NCI-H146 treated with DMSO at 0.1 percent for 48 hours (cell line): ENCODE data around the gene UMOD.

Experiments used
- DNase-seq: peaks from one replicate; lab custom pipeline; 2025; ENCODE audit not compliant: unreplicated experiment; lab: John Stamatoyannopoulos, UW

UMOD gene

DNA sequence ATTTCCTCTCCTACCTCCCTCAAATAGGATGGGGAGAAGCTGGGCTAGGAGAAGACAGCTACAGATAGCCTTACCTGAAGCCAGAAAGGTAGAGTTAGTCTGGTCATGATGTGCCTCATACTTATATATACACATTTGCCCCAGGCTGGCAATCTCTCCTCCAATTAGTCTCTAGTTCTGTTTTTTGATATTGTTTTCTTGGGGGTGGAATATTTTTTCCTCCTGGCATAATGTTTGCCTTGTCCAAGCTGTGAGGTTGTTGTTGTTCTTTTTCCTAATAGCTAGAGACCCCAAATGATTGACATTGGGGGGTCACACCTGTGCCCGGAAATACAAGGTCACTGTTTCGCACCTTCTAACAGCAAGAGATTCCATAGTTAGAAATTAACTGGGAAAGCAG lies at the start of gene UMOD:
Gene UMOD (minus strand): TSS at position 101 of the 400 bp plus-strand sequence. CDS start 1,978 bp downstream, outside the sequence.
- no peak for DNase-seq

DNA sequence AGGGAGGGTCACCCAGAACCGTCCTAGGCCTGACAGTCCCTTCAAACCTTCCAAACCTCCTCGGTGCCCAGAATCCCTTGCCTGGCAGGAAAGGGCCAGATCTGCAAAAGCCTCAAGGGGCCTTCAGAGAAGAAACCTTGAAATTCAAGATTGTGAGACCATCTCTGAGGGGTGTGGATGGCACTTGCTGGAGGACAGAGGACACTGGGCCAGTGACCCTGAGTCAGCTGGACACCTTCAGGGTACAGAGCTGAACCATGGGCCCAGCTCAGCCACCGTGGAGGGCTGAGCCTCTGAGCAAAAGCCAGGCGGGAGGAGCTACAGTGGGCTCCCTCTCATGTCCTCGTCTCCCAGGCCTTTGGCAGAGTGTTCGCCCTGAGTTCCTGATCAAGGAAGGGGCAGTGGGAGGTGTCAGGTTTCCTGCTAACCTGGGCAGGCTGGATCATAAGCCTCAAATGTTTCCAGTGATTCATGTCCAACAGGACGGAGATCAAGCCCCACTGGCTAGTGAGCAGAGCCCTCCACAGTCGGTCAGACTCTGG lies 49.0 kb upstream of the UMOD start:
- no peak for DNase-seq

- no peak for DNase-seq
These were observed 48.6 kb upstream of the UMOD start for GRCh38 chr16:20401066-20401465.

DNA sequence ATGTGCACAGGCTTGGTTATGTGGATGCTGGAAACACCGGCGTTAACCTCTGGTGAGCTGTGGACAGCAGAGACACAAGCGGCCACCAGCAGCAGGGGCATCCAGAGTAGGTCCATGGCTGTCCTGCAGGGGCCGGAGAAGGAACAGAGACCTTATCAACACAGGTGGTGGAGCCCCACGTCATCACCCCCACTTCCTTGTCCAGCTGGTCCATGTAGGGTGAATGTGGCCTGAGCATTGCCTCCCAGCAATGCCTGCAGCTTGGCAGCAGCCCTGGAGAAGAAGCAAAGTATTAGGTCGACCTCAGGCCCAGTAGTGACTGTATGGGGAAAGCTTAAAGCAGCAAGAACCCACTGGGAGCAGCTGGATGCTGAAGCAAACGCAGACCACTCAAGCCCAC lies 46.7 kb upstream of the UMOD start:
- DNase-seq: no peak

DNA sequence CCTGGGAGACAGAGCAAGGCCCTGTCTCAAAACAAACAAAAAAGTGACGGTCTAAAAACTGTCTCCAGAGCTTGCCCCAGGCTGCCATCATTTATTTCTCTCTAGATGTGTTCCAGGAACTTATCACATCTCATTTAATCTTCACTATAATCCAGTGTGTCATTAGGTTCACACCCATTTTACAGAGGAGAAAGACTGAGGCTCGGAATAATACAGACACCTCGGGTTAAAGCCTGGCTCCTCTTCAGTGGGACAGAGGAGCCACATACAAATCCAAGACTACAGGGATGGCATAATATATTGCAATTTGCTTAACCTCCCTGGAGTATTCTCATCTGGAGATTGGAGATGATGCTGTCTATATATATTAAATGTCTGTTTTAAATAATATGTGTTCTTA lies 46.1 kb upstream of the UMOD start:
- no peak for DNase-seq

GRCh38 chr16:20397468-20398074 lies 45.1 kb upstream of the UMOD start:
- no peak for DNase-seq

DNA sequence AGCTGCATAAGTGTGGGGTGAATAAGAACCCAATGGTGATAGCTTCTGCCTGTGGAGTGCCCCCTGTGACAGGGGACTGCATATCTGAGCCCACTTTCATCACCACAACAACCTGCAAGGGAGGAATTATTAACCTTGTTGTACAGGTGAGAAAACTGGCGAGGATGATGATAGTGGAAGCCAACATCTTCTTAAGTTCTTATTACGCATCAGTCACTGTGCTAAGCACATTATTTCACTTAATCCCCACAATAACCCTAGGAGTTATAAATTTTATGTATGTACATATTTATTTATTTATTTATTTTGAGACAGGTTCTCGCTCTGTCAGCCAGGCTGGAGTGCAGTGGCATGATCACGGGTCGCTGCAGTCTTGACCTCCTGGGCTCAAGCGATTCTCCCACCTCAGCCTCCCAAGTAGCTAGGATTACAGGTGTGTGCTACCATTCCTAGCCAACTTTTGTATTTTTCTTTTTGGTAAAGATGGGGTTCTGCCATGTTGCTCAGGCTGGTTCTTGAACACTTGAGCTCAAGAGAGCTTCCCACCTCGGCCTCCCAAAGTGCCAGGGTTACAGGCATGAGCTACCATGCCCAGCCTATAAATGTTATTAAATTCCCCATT lies 44.4 kb upstream of the UMOD start:
- no peak for DNase-seq

GRCh38 chr16:20395946-20396345 lies 43.4 kb upstream of the UMOD start:
- DNase-seq: no peak

- no peak for DNase-seq
These were observed 41.5 kb upstream of the UMOD start for GRCh38 chr16:20393801-20394577.

DNA sequence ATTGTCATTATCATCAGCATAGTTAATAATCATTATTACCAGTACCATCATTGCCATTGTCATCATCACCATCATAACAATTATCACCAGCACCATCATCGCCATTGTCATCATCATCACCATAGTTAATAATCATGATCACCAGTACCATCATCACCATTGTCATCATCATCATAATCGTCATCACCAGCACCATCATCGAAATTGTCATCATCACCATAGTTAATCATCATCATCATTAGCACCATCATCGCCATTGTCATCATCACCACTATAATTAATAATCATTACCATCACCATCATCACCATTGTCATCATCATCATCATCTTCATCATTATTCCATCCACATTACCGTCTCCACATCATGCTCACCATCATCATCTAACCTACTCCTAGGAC lies 38.5 kb upstream of the UMOD start:
- DNase-seq: no peak

- DNase-seq: no peak
These were observed 36.3 kb upstream of the UMOD start for GRCh38 chr16:20388854-20389253.

- DNase-seq: no peak
These were observed 35.5 kb upstream of the UMOD start for GRCh38 chr16:20387978-20388377.

- DNase-seq: peak; percentile 4
These were observed 33.6 kb upstream of the UMOD start for GRCh38 chr16:20385844-20386832.

DNA sequence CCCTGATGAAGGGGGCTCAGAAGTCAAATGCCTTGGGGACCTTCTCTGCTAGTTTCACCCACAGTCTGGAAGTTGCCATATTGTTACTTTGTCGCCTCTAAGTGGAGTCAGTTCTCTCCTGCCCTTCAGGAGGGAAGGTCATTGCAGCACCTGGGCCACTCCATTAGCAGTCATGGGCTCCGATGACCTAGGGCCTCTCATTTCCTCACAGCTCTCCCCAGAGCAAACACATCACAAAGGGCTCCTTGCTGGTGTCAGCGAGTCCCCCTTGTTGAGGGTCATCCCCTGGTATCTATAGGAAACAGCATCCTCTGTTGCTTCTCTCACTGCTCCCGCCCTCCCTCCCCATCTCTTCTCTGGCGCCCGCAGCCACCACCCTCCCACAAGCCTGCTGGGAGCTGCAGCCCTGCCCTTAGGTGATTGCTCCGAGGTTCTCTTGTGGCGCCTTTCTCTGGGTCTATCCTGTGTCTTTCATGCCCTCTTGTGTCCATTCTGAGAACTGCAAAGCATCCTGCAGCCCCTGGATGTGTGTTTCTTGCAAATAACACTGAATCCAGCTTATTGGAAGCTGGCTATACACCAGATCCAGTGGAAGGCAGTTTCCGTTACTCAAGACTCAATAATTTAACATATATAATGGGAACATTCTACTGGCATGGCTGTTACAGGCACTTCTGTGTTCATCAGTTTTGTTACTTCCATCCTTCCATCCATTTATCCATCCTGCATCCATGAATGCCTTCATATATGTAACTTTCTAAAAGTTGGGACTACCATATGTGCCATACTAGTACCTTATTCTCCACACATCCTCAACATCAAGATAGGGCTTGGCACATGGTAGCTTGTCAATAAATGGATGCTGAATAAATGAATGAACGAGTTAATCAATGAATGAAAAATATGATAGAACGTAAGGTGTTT lies 30.9 kb upstream of the UMOD start:
- peak; percentile 66 for DNase-seq

DNA sequence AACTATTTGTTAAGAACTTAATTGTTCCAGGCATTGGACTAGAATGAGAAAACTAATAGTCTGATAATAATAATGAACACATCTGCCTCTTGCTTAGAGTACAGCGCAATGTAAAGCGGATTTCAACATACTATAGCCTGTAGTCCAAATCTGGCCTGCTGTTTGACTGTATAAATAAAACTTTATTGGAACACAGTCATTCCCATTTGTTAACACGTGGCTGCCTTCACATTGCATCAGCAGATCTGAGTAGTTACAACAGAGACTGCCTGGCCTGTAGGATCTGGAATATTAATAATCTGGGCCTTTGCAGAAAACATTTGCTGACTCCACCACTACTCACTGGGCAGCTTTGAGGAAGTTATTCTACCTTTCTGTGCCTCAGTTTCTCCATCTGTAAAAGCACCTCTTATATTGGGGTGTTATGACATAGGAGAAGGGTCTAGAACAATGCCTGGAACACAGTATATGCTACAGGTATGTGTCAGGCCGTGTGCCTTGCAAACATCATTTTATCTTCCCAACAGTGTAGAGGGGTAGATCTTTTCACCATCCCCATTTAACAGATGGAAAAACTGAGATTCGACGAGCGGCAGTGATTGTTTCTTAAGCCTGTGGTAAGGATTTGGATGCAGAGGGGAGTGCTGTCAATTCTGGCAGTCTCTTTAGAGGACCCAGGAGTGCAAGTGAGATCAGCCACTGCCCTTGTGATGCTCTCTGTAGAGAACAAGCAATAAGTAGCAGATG lies 29.9 kb upstream of the UMOD start:
- DNase-seq: no peak

- DNase-seq: no peak
These were observed 28.3 kb upstream of the UMOD start for GRCh38 chr16:20380782-20381181.

GRCh38 chr16:20377181-20377580 lies 24.7 kb upstream of the UMOD start:
- no peak for DNase-seq

- DNase-seq: no peak
These were observed 20.2 kb upstream of the UMOD start for GRCh38 chr16:20372701-20373100.

DNA sequence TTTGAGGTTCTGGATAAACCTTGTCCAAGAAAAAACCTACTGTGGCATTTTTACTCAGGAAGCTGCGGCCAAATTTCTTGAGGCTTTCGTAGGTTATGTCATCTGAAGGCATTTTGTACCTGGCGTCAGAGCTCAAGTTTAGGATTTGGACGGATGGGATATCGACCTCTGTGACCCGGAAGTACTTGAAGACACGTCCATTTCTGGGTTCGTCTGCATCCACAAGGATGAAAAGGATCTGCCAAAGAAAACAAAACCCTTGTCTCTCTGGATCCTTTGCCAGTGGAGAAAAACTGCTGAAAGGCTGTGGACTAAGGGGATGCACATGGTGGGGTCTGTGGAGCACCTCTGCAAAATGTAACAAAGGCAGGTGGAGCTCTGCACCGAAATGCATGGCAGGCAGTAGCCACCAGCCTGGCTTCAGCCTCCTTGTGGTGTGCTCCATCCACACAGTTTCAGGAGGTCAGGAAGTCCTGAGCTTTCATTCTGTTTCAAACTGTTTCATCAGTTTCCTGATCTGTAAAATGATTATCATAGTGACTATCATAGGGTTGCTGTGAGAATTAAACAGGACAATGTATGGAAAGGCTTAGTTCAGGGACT lies 17.0 kb upstream of the UMOD start:
- DNase-seq: no peak
